Glomerular visceral epithelial cell (primary cell): ENCODE data around the gene TMEM255B.

Experiments
- DNase-seq: peaks from one replicate; pipeline ENCODE4 v3.0.0-alpha.2; 2016; ENCODE audit errors: extremely low spot score

TMEM255B gene

DNA sequence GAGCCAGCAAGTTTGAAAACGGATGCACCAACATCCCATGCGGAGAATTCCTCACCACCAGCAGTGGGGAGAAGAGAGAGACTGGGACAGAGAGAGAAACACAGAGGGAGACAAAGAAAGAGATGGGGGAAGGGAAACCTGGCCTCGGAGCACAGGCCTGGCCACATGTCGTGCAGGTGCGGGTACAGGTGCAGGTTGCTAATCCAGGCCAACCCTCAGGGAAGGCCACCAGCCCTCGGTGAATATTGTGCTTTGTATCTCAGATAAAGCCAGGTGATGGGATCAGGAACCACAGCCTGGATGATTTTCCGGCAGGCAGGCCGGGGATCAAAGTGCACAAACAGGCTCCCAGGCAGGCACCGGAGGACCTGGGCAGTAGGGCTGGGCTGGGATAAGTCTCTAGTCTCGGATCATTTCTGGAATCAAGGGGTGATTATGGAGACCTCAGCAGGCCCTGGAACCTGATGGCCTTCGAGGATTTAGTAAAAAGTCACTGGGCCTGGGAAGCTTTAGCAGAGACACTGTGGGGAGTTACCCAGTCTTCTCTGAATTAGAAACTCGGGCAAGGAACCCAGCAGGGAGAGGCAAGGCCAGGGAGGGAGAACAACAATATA is 101.1 kb downstream of the TMEM255B start:
- DNase-seq: no peak

DNA sequence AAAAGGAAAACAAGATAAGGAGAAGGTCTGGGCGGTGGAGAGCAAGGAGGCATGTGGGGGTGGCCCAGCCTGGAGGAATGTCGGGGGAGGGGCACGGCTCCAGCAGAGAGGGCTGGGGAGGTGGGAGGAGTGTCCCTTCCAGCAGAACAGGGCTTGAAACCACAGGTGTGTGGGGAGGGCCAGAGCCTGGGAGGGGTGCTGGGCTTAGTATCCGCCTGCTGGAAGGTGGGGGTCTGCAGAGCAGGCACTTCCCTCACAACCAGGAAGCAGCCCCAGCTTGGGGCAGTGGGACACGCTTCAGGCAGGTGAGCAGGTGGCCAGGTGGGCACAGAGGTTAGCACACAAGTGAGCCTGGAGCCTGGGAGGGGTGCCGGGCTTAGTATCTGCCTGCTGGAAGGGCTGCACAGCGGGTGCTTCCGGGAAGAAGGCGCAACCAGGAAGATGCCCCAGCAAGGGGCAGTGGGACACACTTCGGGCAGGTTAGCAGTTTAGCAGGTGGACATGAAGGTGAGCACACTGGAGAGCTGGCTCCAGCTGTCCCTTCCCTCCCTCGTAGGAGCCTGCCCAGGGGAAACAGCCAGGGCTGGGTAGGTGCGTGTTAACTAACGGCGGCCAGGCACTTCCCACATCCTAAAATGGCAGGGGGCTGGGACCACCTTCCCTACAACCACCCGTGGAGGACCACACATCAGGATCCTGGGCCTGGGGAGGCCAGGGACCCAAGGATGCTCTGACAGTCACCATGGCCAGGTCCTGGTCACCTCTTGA is 101.8 kb downstream of the TMEM255B start:
- DNase-seq: peak; percentile 62

DNA sequence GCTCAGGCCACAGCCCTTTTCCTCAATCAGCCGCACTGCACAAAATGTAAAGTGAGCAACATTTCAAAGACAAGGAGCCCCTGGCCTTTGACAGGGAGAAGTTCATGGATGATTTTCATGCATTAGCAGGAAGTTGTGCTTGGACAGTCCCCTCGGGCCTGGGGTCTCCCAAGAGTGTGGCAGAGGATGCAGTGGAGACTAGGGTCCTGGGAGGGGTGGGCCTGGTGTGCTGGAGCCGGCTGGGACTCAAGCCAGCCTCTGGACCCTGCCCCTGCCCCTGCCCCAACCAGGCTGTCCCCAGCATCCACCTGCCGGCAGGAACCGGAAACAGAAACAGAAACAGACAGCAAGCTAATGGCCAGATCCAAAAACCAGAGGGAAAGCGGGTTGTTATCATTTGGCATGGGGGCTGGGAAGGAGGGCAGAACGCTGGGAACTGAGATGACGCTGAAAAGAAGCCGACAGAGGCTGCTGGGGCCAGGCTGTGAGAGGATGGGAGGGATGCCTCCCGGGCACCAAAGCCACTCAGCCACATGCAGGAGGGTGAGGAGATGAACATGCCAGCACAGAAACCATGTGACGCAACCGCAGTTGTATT is 102.5 kb downstream of the TMEM255B start:
- DNase-seq: no peak

DNA sequence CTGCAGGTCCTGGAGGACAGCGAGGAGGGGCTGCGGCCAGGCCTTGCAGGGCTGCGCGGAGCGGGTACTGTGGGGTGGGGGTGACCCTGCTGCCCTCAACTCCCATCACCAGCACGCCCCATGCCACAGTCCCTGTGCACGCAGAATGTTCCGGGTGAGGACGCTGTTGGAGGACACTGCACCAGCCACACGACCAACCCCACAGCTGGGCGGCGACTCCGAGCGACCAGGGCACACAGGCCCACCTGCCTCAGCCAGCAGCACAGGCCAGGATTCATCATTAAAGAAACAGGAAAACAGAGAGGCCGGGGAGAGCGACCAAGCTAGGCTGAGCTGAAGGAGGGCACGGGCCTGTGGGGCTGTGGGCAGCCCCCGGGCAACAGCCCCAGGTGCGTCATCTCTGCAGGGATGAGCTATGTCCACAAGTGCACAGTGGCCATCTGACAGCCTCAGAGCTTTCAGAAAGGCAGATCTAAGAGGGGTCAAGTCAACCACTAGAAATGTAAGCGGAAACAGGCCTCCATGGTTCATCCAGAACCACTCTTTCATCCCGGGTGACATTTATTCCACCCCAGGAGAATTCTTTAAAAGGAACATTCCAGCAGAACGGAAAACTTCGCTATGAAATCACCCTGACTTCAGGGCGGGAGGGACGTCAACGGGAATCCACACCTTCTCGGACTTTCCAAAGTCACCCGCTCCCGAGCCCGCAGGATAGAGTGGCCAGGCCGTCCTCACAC is 103.3 kb downstream of the TMEM255B start:
- peak; percentile 72 for DNase-seq

DNA sequence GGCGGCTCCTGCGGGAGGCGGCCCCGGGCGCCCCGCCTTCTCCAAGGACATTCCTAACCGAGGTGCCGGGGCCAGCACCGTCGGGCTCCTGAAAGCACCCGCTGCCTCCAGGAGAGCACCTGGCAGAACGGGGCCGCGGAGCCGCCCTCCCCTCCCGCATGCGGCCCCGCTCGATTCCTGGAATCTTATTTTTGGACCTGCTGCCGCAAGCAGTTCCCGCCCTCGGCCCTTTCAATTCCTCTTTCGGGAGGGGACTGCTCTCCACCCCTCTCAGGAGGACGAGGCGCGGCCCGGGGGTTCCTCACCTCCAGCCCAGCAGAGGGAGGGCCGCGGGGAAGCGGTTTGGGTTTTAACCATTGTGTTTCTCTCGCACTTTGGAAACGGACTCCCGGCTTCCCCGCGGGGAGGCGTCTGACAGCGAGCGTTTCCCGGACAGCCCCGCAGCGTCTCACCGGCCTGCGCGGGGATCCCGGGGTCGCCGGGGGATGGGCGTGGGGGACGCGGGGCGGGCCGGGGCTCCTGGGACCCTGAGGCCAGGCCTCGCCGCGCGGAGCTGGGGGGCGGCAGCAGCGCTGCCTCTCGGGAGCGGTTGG is 104.0 kb downstream of the TMEM255B start:
- DNase-seq: no peak

DNA sequence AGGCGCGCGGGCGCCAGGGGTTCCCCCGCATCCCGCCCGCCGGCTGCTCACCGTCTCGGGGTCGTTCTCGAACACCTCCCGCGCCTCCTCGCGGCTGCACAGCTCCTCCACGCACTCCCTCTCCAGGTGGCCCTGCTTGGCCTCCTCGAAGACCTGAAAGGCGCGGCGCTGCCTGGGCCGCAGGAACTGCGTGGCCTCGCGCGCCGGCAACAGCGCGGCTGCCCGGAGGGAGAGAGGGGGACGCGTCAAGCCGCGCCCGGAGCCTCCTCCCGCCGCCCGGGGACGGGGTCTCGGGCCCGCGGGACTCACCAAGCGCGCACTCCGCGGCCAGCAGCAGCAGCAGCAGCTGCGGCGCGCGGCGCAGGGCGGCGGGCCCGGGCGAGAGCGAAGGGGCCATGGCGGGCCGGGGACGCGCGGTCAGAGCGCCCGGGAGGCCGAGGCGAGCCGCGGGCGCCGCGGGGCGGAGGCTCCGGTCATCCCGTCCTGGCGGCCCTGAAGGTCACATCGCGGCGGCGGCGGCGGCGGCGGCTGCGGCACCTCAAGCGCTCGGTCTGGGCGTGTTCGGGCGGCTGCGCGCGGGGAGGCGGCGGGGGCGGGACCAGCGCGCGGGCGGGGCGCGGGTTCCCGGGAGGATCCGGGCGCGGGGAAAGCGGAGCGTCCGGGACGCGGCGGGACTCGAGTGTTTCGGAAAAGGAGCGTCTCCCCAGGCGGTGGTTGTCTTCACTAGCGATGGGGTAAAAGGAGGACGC is 104.7 kb downstream of the TMEM255B start, which contains the start of gene GAS6:
GAS6 (minus strand) TSS at position 553 of the 749 bp plus-strand sequence; CDS start at position 397, 156 bp downstream.
- peak; percentile 54 for DNase-seq

DNA sequence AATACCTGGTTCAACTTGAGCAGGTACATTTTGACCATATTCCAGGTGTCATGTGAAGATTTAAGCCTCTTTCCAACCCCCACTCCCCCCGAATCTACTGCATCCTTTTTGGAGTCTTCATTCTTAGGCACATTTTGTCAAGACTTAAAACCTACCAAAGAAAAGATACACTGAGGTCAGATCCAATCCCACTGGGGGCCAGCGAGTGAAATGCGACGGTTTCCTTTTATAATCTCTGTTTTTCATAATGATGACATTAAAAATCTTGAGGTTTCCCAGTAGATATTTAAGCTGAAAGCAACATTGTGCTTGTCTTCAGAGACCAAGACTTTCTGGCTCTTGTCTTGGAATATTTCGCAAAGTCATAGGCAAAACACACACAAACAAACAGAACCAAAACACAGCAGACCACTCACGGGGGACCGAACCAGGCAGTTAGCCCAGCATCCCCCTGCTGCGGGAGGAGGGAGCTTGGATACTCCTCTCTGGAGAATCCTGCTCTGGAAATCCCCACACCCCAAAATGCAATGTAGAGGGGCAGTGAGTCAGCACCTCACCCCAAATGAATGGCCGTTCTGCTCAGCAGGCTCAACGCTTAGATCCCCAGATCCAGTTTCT is 105.4 kb downstream of the TMEM255B start:
- no peak for DNase-seq

DNA sequence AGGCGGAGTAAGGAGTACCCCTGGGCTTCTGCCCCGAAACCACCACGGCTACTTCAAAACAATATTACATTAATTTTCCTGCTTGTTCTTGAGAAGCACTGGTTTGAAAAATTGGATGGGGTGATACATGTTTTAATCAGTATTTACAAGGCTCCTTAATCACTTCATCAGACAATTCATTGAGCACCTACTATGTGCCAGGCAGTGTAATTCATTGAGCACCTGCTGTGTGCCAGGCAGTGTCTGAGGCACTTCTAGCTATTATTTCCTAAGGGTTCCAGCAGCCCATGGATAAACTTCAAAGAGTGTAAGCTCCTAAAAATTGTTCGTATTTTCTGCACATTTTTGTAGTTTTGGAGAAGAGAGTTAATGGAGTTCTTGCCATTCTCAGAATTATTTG is 106.4 kb downstream of the TMEM255B start:
- no peak for DNase-seq
